ENCODE data around the gene LSM14A.
A peak's percentile ranks its signal among the peaks of the same experiment; 100 is the strongest.
"Not testable (repeated sequence)": the region's sequence is repeated elsewhere in the genome, so short reads cannot be mapped to it uniquely, and the experiment has no call there.

LSM14A gene

DNA sequence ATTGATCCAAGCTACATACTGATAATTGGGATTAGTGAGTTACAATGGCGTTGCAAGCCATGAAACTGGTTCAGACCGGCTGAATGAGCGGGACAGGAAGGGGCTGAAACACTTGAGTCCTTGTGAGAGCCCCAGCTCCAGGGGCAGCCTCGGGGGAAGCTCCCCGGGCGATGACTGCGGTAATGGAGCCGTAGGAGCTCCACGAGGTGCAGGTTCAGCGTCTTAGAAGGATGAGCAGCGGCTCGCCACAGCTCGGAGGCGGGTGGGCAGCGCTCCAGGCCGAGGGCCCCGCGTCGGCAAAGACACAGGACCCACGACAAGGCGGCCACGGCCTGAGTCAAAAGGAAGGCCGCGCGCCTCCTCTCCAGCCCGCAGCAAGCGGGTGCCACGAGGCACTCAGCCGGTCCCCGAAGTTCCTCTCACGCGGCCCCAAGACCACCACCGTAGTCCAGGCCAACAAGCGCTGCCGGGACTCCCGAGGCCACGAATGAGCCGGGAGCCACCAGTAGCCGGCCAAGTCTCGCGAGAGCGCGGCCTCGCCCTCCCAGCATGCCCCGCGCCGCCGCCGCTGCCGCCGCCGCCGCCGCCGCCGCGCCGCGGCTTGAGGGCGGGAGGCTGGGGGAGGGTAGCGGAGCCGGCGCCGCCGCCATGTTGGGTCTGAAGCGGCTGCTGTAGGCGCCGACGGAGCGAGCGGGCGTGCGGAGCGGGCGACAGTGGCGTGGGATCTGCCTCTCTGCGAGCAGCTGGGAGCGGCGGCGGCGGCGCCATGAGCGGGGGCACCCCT lies at the start of gene LSM14A:
Gene LSM14A, plus strand, starts transcription at position 628 of the 784 bp plus-strand sequence. Its CDS starts 139 bp downstream, at position 767.
- peak; percentile 86 for DNase-seq

DNA sequence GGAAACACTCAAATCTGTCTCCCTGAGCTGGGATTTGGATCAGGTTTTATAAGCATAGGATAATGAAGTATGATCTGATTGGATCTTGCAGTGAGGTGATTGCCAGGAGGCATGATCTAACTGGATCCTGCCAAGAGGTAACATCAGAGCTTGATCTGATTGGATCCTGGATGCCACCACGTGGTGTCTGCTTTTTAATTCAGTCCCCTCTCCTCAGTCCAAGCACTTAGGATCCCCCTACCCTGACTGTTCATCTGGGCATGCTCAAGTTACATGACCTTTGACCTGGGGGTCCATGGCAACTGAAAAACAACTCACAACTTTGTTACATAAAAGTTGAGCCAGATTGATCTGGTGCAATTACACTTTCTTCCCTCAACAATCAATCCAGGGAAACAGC lies 47.5 kb upstream of the LSM14A start:
- no peak for DNase-seq

- DNase-seq, result no peak
These were observed 45.3 kb upstream of the LSM14A start for GRCh38 chr19:34126966-34127365.

- no peak for DNase-seq
These were observed 44.6 kb upstream of the LSM14A start for GRCh38 chr19:34127684-34128189.

DNA sequence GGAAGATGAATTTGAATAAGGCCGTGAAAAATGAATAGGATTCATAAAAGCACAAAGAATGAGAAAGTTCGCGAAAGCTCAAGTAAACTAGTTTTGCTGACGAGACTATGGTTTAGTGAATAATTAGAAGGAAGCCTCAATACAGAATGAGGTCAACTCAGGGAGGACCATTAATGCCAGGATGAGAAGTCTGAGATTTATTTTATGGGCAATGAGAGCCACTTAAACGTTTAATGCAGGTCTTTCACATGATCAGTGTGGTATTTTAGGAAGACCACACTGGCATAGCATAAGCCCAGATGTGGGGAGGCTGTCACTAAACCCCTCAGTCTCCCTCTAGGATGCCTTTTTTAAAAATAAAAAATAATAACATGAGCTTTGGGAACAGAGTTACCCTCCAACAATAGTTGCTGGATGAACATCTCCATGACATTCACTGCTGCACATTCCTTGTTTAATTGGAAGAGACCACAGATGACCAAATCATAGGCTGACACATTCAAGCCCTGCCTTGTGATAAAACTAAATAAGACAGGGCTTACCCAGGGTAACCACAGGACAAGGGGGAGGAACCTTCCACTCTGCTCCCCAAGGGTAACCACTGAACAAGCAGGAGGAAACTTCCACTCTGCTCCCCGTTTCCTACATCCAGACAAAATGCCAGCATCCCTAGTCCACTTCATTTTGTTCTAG lies 43.6 kb upstream of the LSM14A start:
- no peak for DNase-seq

DNA sequence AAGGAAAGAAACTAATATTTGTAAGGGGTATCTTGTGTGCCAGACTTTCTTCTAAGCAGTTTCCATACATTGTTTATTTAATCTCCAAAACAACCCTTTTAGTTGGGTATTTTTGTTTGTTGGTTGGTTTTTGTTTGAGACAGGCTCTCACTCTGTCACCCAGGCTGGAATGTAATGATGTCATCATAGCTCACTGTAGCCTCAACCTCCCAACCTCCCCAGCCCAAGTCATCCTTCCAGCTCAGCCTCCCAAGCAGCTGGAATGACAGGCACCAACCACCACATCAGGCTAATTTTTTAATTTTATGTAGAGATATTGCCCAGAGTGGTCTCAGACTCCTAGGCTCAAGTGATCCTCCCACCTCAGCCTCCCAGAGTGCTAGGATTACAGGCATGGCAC lies 41.2 kb upstream of the LSM14A start:
- no peak for DNase-seq

GRCh38 chr19:34132145-34132544 lies 40.2 kb upstream of the LSM14A start:
- DNase-seq, result not testable (repeated sequence)

GRCh38 chr19:34132706-34133105 lies 39.6 kb upstream of the LSM14A start:
- not testable (repeated sequence) for DNase-seq

- DNase-seq, result peak; percentile 82
These were observed 37.9 kb upstream of the LSM14A start for GRCh38 chr19:34134190-34135053.

GRCh38 chr19:34135054-34135800 lies 37.1 kb upstream of the LSM14A start:
- DNase-seq, result no peak

DNA sequence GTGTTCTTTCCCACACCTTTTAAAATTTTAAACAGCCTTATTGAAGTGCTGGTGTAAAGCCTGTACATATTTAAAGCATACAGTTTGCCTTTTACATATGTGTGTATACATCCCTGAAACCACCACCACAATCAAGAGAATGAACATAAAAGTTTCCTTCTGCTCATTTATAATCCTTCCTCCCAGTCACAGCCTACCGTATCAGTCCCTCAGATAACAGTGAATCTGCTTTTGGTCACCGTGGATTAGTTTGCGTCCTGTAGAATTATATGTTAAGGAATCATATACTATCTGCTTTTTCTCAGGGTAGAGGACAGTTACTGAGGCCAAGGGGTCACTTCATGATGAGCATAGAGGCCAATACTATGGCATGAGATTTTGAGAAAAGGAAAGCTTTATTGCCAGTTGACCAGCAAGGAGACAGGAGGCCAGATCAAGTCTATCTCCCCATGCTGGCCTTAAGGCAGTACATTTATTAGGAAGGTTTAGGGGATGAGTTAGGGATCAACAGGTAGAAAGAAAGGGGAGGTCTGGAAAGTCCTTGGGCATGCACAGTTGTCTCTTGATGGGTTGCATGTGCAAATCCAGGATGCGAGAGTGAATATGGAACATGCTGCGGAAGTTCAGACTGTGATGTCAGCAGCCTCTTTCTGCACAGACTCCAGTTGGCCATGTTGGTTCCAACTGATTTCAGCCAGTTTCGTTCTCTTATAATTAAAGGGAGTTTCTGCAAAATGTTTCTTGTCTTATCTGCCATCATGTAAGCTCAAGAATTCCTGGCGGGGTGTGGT lies 36.3 kb upstream of the LSM14A start:
- no peak for DNase-seq

- DNase-seq, result no peak
These were observed 31.3 kb upstream of the LSM14A start for GRCh38 chr19:34141025-34141424.

DNA sequence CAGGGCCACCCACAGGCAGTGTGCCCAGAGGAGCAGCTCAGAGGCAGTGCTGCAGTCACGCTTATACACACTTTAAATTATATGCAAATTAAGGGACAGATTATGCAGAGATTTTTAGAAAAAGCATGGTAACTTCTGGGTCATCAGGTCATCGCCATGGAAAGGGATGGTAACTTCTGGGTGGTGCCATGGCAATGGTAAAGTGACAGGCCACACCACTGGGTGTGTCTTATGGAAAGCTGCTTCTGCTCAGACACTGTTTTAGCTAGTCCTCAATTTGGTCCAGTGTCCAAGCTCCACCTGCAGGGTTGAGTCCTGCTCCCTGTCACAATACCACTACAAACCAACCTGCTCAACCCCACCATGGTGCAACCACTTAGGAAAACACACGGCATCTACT lies 29.9 kb upstream of the LSM14A start:
- no peak for DNase-seq

DNA sequence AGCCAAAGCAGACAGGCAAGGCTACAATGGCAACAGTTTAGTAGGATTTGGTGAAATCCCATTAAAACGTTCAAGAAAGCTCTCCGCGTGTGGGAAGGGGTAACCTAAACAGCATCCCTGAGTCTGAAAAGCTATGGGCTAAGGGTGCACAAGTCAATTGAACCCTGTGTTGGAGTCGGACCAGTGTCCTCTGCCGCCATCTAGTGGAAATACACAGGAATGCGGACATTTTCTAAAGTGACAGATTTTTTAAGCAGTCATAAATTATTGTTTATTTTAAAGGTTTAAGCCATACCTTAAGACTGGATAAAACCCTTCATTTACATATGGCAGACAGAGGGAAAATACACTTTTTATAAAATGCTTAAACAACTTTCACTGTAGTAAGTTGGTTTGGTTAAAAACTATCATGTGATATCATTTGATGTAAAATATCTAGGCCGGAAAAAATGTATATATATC lies 26.5 kb upstream of the LSM14A start:
- DNase-seq, result peak; percentile 47

DNA sequence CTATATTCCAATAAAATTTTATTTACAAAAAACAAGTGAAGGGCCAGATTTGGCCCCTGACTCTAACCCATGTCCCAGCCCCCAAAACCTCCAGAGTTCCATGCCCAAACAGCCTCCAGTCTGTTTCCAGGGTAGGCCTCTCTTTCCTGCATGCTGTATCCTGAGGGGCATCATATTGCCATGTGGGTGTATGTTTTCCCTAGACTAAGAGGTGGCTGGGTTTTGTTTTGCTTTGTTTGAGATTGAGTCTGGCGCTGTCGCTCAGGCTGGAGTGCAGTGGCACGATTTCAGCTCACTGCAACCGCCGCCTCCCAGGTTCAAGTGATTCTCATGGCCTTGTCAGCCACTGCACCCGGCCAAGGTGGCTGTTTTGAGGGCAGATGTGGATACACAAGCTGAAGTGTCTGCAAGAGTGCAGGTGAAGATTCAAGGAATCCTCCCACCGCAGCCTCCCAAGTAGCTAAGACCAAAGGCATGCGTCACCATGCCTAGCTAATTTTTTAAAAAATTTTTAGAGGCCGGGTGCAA lies 23.6 kb upstream of the LSM14A start:
- DNase-seq, result no peak

DNA sequence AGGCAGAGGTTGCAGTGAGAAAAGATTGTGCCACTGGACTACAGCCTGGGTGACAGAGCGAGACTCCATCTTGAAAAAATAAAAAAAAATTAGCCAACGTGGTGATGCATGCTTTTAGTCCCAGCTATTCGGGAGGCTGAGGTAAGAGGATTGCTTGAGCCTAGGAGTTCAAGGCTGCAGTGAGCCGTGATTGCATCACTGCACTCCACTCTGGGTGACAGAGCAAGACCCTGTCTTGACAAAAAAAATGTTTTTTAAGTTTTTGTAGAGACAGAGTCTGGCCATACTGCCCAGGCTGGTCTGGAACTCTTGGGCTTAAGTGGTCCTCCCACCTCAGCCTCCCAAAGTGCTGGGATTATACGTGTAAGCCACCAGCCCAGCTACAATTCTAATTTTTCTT lies 22.4 kb upstream of the LSM14A start:
- DNase-seq, result no peak

DNA sequence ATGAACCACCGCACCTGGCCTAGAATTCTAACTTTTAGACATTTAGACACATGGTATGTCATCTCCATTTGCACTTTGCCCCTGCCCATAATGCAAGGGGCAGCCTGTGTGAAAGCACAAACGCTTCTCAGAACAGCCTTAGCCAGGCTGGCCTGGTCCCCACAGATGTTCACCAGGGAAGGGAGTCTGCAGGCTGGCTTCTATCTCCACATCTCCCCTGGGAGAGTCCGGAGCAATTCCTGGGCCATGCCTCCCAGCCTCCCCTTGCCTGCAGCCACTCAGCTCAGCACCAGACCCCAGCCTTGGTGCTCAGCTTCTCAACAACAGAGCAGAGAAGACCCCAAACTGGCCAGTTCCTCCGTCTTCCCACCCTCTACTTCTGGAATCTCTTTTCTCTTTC lies 21.7 kb upstream of the LSM14A start:
- no peak for DNase-seq

DNA sequence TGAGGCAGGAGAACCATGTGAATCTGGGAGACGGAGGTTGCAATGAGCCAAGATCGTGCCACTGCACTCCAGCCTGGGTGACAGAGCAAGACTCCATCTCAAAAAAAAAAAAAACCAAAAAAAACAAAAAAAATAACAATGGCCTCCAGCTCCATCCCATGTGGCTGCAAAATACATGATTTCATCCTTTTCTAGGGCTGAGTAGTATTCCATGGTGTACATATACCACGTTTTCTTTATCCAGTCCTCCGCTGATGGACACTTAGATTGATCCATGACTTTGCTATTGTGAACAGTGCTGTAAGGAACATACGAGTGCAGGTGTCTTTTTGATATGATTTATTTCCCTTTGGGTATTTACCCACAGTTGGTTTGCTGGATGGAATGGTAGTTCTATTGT lies 20.9 kb upstream of the LSM14A start:
- DNase-seq, result no peak

- DNase-seq, result no peak
These were observed 17.9 kb upstream of the LSM14A start for GRCh38 chr19:34154401-34154800.

GRCh38 chr19:34155686-34156085 lies 16.6 kb upstream of the LSM14A start:
- DNase-seq, result no peak

- DNase-seq, result not testable (repeated sequence)
These were observed 13.3 kb upstream of the LSM14A start for GRCh38 chr19:34158966-34159365.
